Astrocyte of the cerebellum (primary cell): ENCODE data around the gene ADGRE1.

Source experiments
- DNase-seq: peaks from one replicate; pipeline ENCODE4 v3.0.0-alpha.2; 2011; ENCODE audit warnings: low read depth
- H3K4me3 ChIP-seq: 2 replicates; pipeline ENCODE4 v1.5.1; 2011; ENCODE audit warnings: mild to moderate bottlenecking, low read depth, low read length, moderate library complexity
- in situ Hi-C: cut with HindIII; loops from 2 replicates; pipeline ENCODE4 v1.10.0; 2017; ENCODE audit warnings: low sequenced_read_pairs
- TF ChIP-seq, protein P1 (sequence below): IDR thresholded peaks from 2 replicates; pipeline ENCODE4 v1.5.1; 2012; ENCODE audit warnings: low read length, low read depth, moderate library complexity, mild to moderate bottlenecking; ENCODE audit errors: missing control alignments

The ADGRE1 gene, protein sequence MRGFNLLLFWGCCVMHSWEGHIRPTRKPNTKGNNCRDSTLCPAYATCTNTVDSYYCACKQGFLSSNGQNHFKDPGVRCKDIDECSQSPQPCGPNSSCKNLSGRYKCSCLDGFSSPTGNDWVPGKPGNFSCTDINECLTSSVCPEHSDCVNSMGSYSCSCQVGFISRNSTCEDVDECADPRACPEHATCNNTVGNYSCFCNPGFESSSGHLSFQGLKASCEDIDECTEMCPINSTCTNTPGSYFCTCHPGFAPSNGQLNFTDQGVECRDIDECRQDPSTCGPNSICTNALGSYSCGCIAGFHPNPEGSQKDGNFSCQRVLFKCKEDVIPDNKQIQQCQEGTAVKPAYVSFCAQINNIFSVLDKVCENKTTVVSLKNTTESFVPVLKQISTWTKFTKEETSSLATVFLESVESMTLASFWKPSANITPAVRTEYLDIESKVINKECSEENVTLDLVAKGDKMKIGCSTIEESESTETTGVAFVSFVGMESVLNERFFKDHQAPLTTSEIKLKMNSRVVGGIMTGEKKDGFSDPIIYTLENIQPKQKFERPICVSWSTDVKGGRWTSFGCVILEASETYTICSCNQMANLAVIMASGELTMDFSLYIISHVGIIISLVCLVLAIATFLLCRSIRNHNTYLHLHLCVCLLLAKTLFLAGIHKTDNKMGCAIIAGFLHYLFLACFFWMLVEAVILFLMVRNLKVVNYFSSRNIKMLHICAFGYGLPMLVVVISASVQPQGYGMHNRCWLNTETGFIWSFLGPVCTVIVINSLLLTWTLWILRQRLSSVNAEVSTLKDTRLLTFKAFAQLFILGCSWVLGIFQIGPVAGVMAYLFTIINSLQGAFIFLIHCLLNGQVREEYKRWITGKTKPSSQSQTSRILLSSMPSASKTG

DNA sequence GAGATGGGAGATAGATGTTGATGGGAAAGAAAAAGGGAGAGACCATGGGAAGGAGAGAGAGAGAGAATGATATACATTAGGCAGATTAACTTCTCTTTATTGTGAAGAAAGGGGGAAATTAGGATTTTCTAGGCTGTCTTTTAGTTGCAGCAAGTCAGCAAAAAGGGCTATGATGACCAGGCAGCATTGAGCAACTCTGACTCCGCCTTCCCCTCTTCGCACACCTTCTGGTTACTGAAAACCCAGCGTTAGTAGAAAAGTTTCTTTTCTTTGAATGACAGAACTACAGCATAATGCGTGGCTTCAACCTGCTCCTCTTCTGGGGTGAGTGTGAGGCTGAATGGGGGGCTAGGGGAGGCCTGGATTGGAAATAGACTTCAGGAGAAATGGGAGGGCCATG, at the start of gene ADGRE1:
Gene ADGRE1 (plus strand): TSS at position 264 of the 400 bp plus-strand sequence. CDS start 30 bp downstream, at position 294.
- TF ChIP-seq, protein P1, sequence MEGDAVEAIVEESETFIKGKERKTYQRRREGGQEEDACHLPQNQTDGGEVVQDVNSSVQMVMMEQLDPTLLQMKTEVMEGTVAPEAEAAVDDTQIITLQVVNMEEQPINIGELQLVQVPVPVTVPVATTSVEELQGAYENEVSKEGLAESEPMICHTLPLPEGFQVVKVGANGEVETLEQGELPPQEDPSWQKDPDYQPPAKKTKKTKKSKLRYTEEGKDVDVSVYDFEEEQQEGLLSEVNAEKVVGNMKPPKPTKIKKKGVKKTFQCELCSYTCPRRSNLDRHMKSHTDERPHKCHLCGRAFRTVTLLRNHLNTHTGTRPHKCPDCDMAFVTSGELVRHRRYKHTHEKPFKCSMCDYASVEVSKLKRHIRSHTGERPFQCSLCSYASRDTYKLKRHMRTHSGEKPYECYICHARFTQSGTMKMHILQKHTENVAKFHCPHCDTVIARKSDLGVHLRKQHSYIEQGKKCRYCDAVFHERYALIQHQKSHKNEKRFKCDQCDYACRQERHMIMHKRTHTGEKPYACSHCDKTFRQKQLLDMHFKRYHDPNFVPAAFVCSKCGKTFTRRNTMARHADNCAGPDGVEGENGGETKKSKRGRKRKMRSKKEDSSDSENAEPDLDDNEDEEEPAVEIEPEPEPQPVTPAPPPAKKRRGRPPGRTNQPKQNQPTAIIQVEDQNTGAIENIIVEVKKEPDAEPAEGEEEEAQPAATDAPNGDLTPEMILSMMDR, result no peak
- in situ Hi-C loops, result no loop called here
- H3K4me3 ChIP-seq, result no peak within 1 kb of the TSS
- no peak for DNase-seq

DNA sequence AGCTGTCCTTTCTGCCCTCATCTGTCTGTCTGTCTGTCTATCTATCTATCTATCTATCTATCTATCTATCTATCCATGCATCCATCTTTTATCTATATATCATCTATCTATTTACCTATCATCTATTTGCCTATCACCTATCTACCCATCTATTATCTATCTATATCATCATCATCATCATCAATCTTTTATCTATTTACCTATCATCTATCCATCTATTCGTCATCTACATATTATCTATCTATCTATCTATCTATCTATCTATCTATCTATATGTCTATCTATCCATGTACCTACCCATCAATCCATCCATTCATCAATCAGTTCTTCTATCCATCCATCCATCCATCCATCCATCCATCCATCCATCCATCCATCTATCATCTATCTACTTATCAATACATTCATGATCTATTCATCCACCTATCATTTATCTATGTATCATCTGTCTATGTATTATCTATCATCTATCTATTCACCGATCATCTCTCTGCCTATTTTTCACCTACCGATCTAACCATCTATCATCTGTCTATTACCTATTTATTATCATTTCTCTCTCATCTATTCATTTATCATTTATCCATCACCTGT, 49.2 kb upstream of the ADGRE1 start:
- H3K4me3 ChIP-seq, result no peak overlapping the region
- DNase-seq, result no peak
- in situ Hi-C loops, result no loop called here
- TF ChIP-seq, protein P1, result no peak

DNA sequence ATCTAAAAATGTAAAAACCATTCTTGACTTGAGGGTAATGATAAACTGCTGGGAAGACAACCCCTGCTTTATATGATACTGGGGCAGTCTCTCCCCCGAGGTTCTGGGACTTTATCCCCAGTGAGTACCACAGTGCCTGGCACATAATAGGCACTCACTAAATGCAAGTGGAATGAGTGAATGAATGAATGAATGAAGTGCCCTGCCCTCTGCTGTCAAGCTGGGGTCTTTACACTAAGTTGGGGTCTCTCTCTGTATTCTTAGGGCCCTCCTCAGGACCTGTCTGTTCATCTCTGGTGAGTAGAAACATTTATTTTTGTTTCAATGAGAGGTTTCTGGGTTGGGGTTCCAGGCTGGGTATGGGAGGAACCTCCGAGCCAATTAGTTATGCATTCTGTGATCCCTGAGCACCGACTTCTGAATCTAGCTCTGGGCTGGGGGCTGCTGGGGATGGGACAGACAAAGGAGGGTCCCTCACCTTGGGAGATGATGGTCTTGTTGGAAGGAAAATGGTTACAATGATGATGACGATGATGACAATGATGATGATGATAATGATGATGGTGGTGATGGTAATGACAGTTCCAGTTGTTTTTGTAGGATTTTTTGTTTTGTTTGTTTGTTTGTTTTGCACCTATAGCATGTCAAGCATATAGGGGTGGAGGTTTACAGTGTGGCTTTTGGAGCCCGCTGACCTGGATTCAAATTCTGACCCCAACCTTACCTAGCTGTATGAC, 44.3 kb upstream of the ADGRE1 start:
- DNase-seq, result no peak
- H3K4me3 ChIP-seq, result no peak overlapping the region
- TF ChIP-seq, protein P1, result no peak
- in situ Hi-C loops, result no loop called here

DNA sequence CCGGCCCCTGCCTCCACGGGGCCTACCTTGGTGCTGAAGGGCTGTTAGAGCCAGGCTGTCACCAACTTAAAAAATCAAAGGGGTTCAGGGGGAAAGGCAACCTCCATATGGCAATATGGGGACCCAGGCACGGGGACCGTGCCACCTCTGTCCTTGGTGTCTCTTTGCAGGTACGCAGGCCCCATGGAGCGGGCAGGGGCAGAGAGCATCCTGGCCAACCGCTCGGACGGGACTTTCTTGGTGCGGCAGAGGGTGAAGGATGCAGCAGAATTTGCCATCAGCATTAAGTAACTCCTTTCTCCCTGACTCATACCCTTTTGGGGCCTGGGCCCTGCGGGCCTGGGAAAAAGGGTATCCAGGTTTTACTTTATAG, 39.6 kb upstream of the ADGRE1 start:
- DNase-seq, result no peak
- TF ChIP-seq, protein P1, result no peak
- H3K4me3 ChIP-seq, result no peak overlapping the region
- in situ Hi-C loops, result no loop called here

DNA sequence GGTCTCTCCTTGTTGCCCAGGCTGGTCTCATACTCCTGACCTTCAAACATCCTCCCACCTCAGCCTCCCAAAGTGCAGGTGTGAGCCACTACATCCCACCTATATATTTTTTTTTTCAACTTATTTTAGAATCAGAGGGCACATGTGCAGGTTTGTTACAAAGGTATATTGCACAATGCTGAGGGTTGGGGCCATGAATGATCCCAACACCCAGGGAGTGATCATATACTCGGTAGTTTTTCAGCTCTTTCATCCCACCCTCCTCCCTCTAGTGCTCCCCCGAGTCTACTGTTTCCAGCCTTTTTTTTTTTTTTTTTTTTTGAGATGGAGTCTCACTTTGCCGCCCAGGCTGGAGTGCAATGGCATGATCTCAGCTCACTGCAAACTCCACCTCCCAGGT, 38.4 kb upstream of the ADGRE1 start:
- TF ChIP-seq, protein P1, result no peak
- DNase-seq, result no peak
- in situ Hi-C loops, result no loop called here
- H3K4me3 ChIP-seq, result no peak overlapping the region

DNA sequence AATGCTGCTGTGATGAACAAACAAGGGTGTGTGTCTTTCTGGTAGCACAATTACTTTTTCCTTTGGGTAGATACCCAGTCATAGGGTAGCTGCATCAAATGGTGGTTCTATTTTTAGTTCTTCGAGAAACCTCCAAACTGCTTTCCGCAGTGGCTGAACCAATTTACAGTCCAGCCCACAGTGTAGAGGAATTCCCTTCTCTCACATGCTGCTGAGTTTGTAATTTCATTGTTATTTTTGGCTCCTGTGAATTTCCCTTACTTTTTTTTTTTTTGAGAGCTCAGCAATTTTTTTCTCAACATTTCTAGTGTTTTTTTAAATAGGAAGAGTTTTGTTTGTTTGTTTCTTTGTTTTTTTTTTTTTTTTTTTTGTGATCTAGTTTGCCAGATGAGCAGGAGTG, 37.5 kb upstream of the ADGRE1 start:
- in situ Hi-C loops, result no loop called here
- TF ChIP-seq, protein P1, result no peak
- no peak overlapping the region for H3K4me3 ChIP-seq
- DNase-seq, result no peak
